Measurements from ENCODE around the gene YES1. TPM values are rescaled to one million over a fixed set of nuclear protein-coding genes. Genes with fewer than 3 reads are reported as not detected.
"Not testable (repeated sequence)": the region's sequence is repeated elsewhere in the genome, so short reads cannot be mapped to it uniquely, and the experiment has no call there.

The YES1 gene
- total RNA-seq, 1 donor from 2014 or later: 190 TPM

DNA sequence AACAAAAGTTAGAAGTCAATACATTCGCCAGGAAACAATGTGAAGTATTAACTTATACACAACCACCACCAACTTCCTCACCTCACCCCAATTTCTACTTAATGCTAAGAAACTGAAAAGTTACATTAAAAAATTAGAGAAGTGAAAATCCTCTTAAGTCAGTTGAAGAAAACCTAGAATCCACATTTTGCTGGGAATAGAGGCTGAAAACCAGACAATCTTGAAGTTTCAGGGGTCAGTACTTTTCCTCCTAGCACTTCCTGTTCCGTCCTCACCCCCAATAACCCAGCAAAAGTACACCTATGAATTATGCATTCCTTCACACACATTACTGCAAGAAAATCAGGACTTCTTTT is 6.3 kb downstream of the YES1 start:
- peaks cover 5% of the 10 kb centered on the region for H3K27me3 Mint-ChIP-seq (ENCODE audit: unreplicated experiment)
- TF ChIP-seq, protein P1, sequence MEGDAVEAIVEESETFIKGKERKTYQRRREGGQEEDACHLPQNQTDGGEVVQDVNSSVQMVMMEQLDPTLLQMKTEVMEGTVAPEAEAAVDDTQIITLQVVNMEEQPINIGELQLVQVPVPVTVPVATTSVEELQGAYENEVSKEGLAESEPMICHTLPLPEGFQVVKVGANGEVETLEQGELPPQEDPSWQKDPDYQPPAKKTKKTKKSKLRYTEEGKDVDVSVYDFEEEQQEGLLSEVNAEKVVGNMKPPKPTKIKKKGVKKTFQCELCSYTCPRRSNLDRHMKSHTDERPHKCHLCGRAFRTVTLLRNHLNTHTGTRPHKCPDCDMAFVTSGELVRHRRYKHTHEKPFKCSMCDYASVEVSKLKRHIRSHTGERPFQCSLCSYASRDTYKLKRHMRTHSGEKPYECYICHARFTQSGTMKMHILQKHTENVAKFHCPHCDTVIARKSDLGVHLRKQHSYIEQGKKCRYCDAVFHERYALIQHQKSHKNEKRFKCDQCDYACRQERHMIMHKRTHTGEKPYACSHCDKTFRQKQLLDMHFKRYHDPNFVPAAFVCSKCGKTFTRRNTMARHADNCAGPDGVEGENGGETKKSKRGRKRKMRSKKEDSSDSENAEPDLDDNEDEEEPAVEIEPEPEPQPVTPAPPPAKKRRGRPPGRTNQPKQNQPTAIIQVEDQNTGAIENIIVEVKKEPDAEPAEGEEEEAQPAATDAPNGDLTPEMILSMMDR (IDR thresholded peaks at IDR 0.05; ENCODE audit: unreplicated experiment): no peak
- DNase-seq (ENCODE audit: low spot score): no peak
- peaks cover 54% of the 10 kb centered on the region for H3K4me1 Mint-ChIP-seq (ENCODE audit: unreplicated experiment)
- no peaks in the 10 kb centered on the region for H3K9me3 Mint-ChIP-seq (ENCODE audit: unreplicated experiment)
- H3K36me3 Mint-ChIP-seq (ENCODE audit: low read depth, unreplicated experiment): no peaks in the 10 kb centered on the region
- no peak overlapping the region for H3K4me3 Mint-ChIP-seq (ENCODE audit: unreplicated experiment)
- peak overlapping the region; percentile 17 for H3K27ac Mint-ChIP-seq (ENCODE audit: unreplicated experiment)

DNA sequence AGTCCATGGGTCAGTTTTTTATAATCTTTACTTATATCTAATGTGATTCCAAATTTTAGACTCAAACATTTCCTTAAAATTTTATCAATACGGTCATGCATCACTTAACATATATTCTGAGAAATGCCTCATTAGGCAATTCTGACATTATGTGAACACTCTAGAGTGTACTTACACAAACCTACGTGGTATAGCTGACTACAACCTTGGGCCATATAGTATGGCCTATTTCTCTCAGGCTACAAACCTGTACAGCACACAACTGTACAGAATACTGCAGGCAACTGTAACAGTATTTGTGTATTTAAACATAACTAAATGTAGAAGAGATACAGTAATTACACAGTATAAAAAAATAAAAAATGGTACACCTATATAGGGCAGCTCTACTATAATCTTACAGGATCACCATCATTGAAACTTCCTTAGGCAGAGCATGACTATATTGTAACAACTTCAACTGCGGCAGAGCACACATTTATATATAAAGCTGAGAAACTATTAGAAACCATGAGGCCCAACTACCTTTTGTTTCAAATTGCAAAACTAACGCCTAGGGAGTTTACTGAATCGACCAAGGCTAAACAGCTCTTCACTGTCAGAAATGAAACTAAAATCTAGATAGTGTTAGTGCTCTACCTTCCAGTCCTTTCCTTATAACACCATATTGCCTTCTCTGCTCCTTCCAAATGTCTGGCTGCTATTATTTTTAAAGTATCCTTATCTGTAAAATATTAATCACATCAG is 6.9 kb downstream of the YES1 start:
- Mint-ChIP-seq H3K4me1 (ENCODE audit: unreplicated experiment) (peaks cover 58% of the 10 kb centered on the region), H3K4me3 (ENCODE audit: unreplicated experiment) (no peak overlapping the region), H3K27me3 (ENCODE audit: unreplicated experiment) (peaks cover 4% of the 10 kb centered on the region), H3K36me3 (ENCODE audit: low read depth, unreplicated experiment) (no peaks in the 10 kb centered on the region), H3K27ac (ENCODE audit: unreplicated experiment) (peak overlapping the region; percentile 17), H3K9me3 (ENCODE audit: unreplicated experiment) (no peaks in the 10 kb centered on the region)
- no peak for DNase-seq (ENCODE audit: low spot score)
- TF ChIP-seq, protein P1 (IDR thresholded peaks at IDR 0.05; ENCODE audit: unreplicated experiment): no peak

DNA sequence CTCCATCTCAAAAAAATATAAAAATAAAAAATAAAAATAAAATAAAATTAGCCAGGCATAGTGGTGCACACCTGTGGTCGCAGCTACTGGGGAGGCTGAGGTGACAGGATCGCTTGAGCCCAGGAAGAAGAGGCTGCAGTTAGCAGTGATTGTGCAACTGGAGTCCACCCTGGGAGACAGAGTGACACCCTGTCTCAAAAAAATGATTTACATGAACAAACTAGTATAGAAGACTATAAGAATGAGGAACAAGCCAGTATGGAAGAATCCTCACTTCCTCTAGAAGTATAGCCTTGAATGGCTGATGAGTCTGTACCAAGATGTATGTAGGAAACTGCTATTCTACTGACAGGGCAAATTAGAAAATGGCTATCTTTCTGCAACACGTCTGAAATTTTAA is 10.9 kb downstream of the YES1 start:
- Mint-ChIP-seq H3K4me1 (ENCODE audit: unreplicated experiment) (peaks cover 51% of the 10 kb centered on the region), H3K9me3 (ENCODE audit: unreplicated experiment) (no peaks in the 10 kb centered on the region), H3K36me3 (ENCODE audit: low read depth, unreplicated experiment) (no peaks in the 10 kb centered on the region), H3K4me3 (ENCODE audit: unreplicated experiment) (no peak overlapping the region), H3K27ac (ENCODE audit: unreplicated experiment) (no peak overlapping the region), H3K27me3 (ENCODE audit: unreplicated experiment) (peaks cover 2% of the 10 kb centered on the region)
- TF ChIP-seq, protein P1 (IDR thresholded peaks at IDR 0.05; ENCODE audit: unreplicated experiment): no peak
- no peak for DNase-seq (ENCODE audit: low spot score)

DNA sequence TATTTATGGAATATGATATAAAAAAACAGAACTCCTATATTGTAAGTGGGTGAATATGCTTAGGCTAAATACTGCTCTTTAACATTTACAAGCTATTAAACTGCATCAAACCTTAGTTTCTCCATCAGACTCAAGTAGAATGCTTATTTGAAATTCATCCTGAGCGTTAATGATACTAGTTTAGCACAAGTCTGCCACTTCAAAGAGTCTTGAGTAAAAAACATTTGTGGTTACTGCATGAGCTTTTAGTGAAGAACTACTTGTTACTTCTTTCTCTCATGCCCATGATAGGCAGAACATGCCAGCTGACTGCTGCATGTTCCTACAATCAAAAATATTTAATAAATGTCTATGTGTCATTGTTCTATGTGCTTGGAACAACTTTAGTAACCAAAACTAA is 12.1 kb downstream of the YES1 start:
- TF ChIP-seq, protein P1 (IDR thresholded peaks at IDR 0.05; ENCODE audit: unreplicated experiment): no peak
- Mint-ChIP-seq H3K36me3 (ENCODE audit: low read depth, unreplicated experiment) (no peaks in the 10 kb centered on the region), H3K4me1 (ENCODE audit: unreplicated experiment) (peaks cover 43% of the 10 kb centered on the region), H3K4me3 (ENCODE audit: unreplicated experiment) (no peak overlapping the region), H3K27ac (ENCODE audit: unreplicated experiment) (no peak overlapping the region), H3K9me3 (ENCODE audit: unreplicated experiment) (no peaks in the 10 kb centered on the region), H3K27me3 (ENCODE audit: unreplicated experiment) (peaks cover 3% of the 10 kb centered on the region)
- no peak for DNase-seq (ENCODE audit: low spot score)

DNA sequence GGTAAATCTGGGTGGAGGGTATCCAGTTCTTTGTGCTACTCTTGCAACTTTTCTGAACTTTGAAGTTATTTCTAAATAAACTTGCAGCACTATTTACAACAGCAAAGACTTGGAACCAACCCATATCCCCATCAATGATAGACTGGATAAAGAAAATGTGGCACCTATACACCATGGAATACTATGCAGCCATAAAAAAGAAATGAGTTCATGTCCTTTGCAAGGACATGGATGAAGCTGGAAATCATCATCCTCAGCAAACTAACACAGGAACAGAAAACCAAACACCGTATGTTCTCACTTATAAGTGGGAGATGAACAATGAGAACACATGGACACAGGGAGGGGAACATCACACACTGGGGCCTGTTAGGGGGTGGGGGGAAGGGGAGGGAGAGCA is 16.7 kb downstream of the YES1 start:
- not testable (repeated sequence) for H3K27me3 Mint-ChIP-seq (ENCODE audit: unreplicated experiment); H3K9me3 Mint-ChIP-seq (ENCODE audit: unreplicated experiment); DNase-seq (ENCODE audit: low spot score); H3K36me3 Mint-ChIP-seq (ENCODE audit: low read depth, unreplicated experiment); H3K4me3 Mint-ChIP-seq (ENCODE audit: unreplicated experiment)
- Mint-ChIP-seq H3K4me1 (ENCODE audit: unreplicated experiment) (peaks cover 32% of the 10 kb centered on the region), H3K27ac (ENCODE audit: unreplicated experiment) (peak overlapping the region; percentile 42)

All from endothelial cell (in vitro differentiated cells).